Caco-2 (cell line): ENCODE data around the gene ST6GALNAC2. TPM values are rescaled to one million over a fixed set of nuclear protein-coding genes. Genes with fewer than 3 reads are reported as not detected.
"Not testable (repeated sequence)": the region's sequence is repeated elsewhere in the genome, so short reads cannot be mapped to it uniquely, and the experiment has no call there.

Experiments
- BruUV-seq: library from RNA; stranded (reverse); fragments of 400-500 nt; replicated peaks from 2 replicates; lab custom pipeline; 2021; lab: Mats Ljungman, UMichigan
- CTCF ChIA-PET: fragments of 300-600 bp; sonication (Branson Sonifier 250); formaldehyde crosslinking; loops from one replicate; lab custom pipeline; 2022; ENCODE audit warnings: antibody characterized with exemption; lab: Charles Lee
- POLR2A ChIA-PET: fragments of 300-600 bp; sonication (Branson Sonifier 250); formaldehyde crosslinking; loops from one replicate; lab custom pipeline; 2022; ENCODE audit warnings: antibody characterized with exemption; lab: Charles Lee
- DNase-seq, 2 experiments: peaks; one replicate each; pipeline versions ENCODE4 v3.0.0 to v3.0.0-alpha.2; 2020 to 2022
- H3K27me3 ChIP-seq: replicated peaks from 2 replicates; pipeline ENCODE4 v1.6.0; 2011; ENCODE audit warnings: low read length; ENCODE audit not compliant: control insufficient read depth, insufficient read depth
- H3K36me3 ChIP-seq: 2 replicates; pipeline ENCODE4 v1.5.1; 2011; ENCODE audit warnings: low read length; ENCODE audit not compliant: control insufficient read depth, insufficient read depth
- H3K4me1 ChIP-seq: fragments of 250-450 bp; sonication (Bioruptor Pico); 2 replicates; pipeline ENCODE4 v1.5.1; 2020; ENCODE audit warnings: mild to moderate bottlenecking
- H3K4me3 ChIP-seq: 2 replicates; pipeline ENCODE4 v1.5.1; 2011; ENCODE audit warnings: low read depth, mild to moderate bottlenecking, control low read depth, low read length
- H3K9me3 ChIP-seq: fragments of 250-450 bp; sonication (Bioruptor Pico); 2 replicates; pipeline ENCODE4 v1.5.1; 2020; ENCODE audit warnings: mild to moderate bottlenecking, moderate library complexity
- H3K27ac Mint-ChIP-seq: one replicate; pipeline ENCODE4 v1.8.0; 2022; ENCODE audit warnings: mixed read lengths; ENCODE audit not compliant: unreplicated experiment
- H3K27me3 Mint-ChIP-seq: one replicate; pipeline ENCODE4 v1.8.0; 2022; ENCODE audit warnings: mixed read lengths; ENCODE audit not compliant: insufficient read depth, unreplicated experiment
- H3K36me3 Mint-ChIP-seq: one replicate; pipeline ENCODE4 v1.8.0; 2022; ENCODE audit warnings: mild to moderate bottlenecking, mixed read lengths; ENCODE audit not compliant: insufficient read depth, unreplicated experiment
- H3K4me1 Mint-ChIP-seq: one replicate; pipeline ENCODE4 v1.8.0; 2022; ENCODE audit warnings: low read depth, mixed read lengths; ENCODE audit not compliant: unreplicated experiment
- H3K4me3 Mint-ChIP-seq: one replicate; pipeline ENCODE4 v1.8.0; 2022; ENCODE audit warnings: mild to moderate bottlenecking, moderate library complexity, mixed read lengths; ENCODE audit not compliant: unreplicated experiment
- H3K9me3 Mint-ChIP-seq: one replicate; pipeline ENCODE4 v1.8.0; 2022; ENCODE audit warnings: mixed read lengths; ENCODE audit not compliant: unreplicated experiment
- CTCF ChIP-seq, 2 experiments: fragments of 200-600 bp in 1 of 2; IDR thresholded peaks; 1 replicate in 1 of 2; 2 replicates in 1 of 2; pipeline versions ENCODE4 v1.5.1 to v1.8.0; 2011 to 2022; ENCODE audit warnings: antibody characterized with exemption in 1 of 2, control low read depth in 1 of 2, inconsistent platforms in 1 of 2, low read depth in 1 of 2, low read length in 1 of 2, mild to moderate bottlenecking in 1 of 2, moderate library complexity in 1 of 2; ENCODE audit not compliant: insufficient read depth in 1 of 2, severe bottlenecking in 1 of 2, unreplicated experiment in 1 of 2
- intact Hi-C: fragments of 100-400 bp; cut with micrococcal nuclease; formaldehyde crosslinking; loops from one replicate; pipeline ENCODE4 v1.10.0; 2022; ENCODE audit not compliant: unreplicated experiment
- total RNA-seq: library from RNA; stranded (reverse); gene quantifications from 2 replicates; pipeline ENCODE4 v1.2.3, GENCODE V29; 2022

The ST6GALNAC2 gene
- total RNA-seq, 1 experiment from 2014 or later: 0.77 TPM

- Mint-ChIP-seq H3K4me3 (no peak overlapping the region), H3K27me3 (no peaks in the 10 kb centered on the region), H3K27ac (no peak overlapping the region), H3K36me3 (no peaks in the 10 kb centered on the region), H3K4me1 (peaks cover 15% of the 10 kb centered on the region), H3K9me3 (no peaks in the 10 kb centered on the region)
- ChIA-PET POLR2A (no interaction called here), CTCF (interaction anchor here (0.8 kb wide), 1 partner anchor 12 kb away, joined by 3 read pairs; no protein-coding TSS in a partner anchor)
- Histone ChIP-seq H3K27me3 (no peaks in the 10 kb centered on the region), H3K9me3 (no peaks in the 10 kb centered on the region), H3K4me1 (peaks cover 10% of the 10 kb centered on the region), H3K4me3 (no peak overlapping the region), H3K36me3 (no peaks in the 10 kb centered on the region)
- no TSS peak for BruUV-seq
- DNase-seq: no peak
- intact Hi-C loops: no loop called here
- no peak for TF ChIP-seq CTCF (IDR thresholded peaks at IDR 0.05; ENCODE audit: insufficient read depth in 1 of 2, low read depth in 1 of 2, low read length in 1 of 2, severe bottlenecking in 1 of 2, unreplicated experiment in 1 of 2)
Measured at GRCh38 chr17:76534831-76535732, 50.6 kb downstream of the ST6GALNAC2 start.

GRCh38 chr17:76533640-76534359 is 51.9 kb downstream of the ST6GALNAC2 start:
- peaks cover 15% of the 10 kb centered on the region for H3K4me1 Mint-ChIP-seq
- H3K36me3 Mint-ChIP-seq, BruUV-seq, H3K27me3 ChIP-seq, H3K4me3 Mint-ChIP-seq, DNase-seq, H3K9me3 Mint-ChIP-seq, H3K36me3 ChIP-seq, intact Hi-C loops, H3K9me3 ChIP-seq, H3K4me3 ChIP-seq, H3K27ac Mint-ChIP-seq, H3K27me3 Mint-ChIP-seq, CTCF ChIA-PET: not testable (repeated sequence)
- POLR2A ChIA-PET: interaction anchor here (0.6 kb wide), 1 partner anchor 569 kb away, joined by 5 read pairs; no protein-coding TSS in a partner anchor
- H3K4me1 ChIP-seq: peaks cover 20% of the 10 kb centered on the region

GRCh38 chr17:76532072-76532651 is 53.5 kb downstream of the ST6GALNAC2 start:
- Mint-ChIP-seq H3K36me3 (no peaks in the 10 kb centered on the region), H3K9me3 (no peaks in the 10 kb centered on the region), H3K27me3 (no peaks in the 10 kb centered on the region), H3K4me1 (peaks cover 15% of the 10 kb centered on the region), H3K4me3 (no peak overlapping the region), H3K27ac (peak overlapping the region; percentile 43)
- no peak for DNase-seq
- intact Hi-C loops: no loop called here
- no peak overlapping the region for H3K4me3 ChIP-seq
- no peaks in the 10 kb centered on the region for H3K36me3 ChIP-seq
- H3K4me1 ChIP-seq: peaks cover 20% of the 10 kb centered on the region
- no peaks in the 10 kb centered on the region for H3K9me3 ChIP-seq
- BruUV-seq: no TSS peak
- no peaks in the 10 kb centered on the region for H3K27me3 ChIP-seq
- ChIA-PET CTCF (no interaction called here), POLR2A (interaction anchor here (0.7 kb wide), 1 partner anchor 14 kb away, joined by 4 read pairs; no protein-coding TSS in a partner anchor)
- no peak for TF ChIP-seq CTCF (IDR thresholded peaks at IDR 0.05; ENCODE audit: insufficient read depth in 1 of 2, low read depth in 1 of 2, low read length in 1 of 2, severe bottlenecking in 1 of 2, unreplicated experiment in 1 of 2)
